GM10266 (cell line): ENCODE results near the gene TYW1B.
"Not testable (repeated sequence)": the region's sequence is repeated elsewhere in the genome, so short reads cannot be mapped to it uniquely, and the experiment has no call there.

Experiments
- DNase-seq: peaks from one replicate; pipeline ENCODE4 v3.0.0; 2012; ENCODE audit errors: extremely low spot score
- CTCF ChIP-seq: IDR thresholded peaks from 2 replicates; pipeline ENCODE4 v1.5.1; 2012; ENCODE audit warnings: mild to moderate bottlenecking, low read depth; ENCODE audit not compliant: control insufficient read depth, insufficient read depth; ENCODE audit errors: missing control alignments

Gene TYW1B

GRCh38 chr7:72676880-72677279, 151.1 kb downstream of the TYW1B start:
- not testable (repeated sequence) for DNase-seq

- not testable (repeated sequence) for DNase-seq
These were observed 151.8 kb downstream of the TYW1B start for GRCh38 chr7:72676086-72676690.

GRCh38 chr7:72675686-72676085, 152.3 kb downstream of the TYW1B start:
- not testable (repeated sequence) for DNase-seq

GRCh38 chr7:72674394-72674793, 153.6 kb downstream of the TYW1B start:
- no peak for TF ChIP-seq CTCF
- DNase-seq, result no peak

- not testable (repeated sequence) for DNase-seq
These were observed 157.2 kb downstream of the TYW1B start for GRCh38 chr7:72670850-72671249.

- DNase-seq, result not testable (repeated sequence)
These were observed 159.6 kb downstream of the TYW1B start for GRCh38 chr7:72668435-72668834.

GRCh38 chr7:72667049-72667448, 161.0 kb downstream of the TYW1B start:
- not testable (repeated sequence) for DNase-seq

GRCh38 chr7:72648574-72648973, 179.4 kb downstream of the TYW1B start:
- not testable (repeated sequence) for DNase-seq

- not testable (repeated sequence) for DNase-seq
These were observed 184.3 kb downstream of the TYW1B start for GRCh38 chr7:72643708-72644107.

GRCh38 chr7:72641485-72642248, 186.3 kb downstream of the TYW1B start:
- not testable (repeated sequence) for DNase-seq

- peak; percentile 3 for DNase-seq
These were observed 187.3 kb downstream of the TYW1B start for GRCh38 chr7:72640740-72641139.

- not testable (repeated sequence) for DNase-seq
These were observed 192.6 kb downstream of the TYW1B start for GRCh38 chr7:72635273-72635908.

- not testable (repeated sequence) for DNase-seq
These were observed 195.2 kb downstream of the TYW1B start for GRCh38 chr7:72632765-72633292.

- DNase-seq, result not testable (repeated sequence)
These were observed 199.6 kb downstream of the TYW1B start for GRCh38 chr7:72628375-72628774.

- DNase-seq, result not testable (repeated sequence)
These were observed 201.5 kb downstream of the TYW1B start for GRCh38 chr7:72626428-72627011.

GRCh38 chr7:72625721-72626423, 202.1 kb downstream of the TYW1B start:
- DNase-seq, result not testable (repeated sequence)
